AG20443 (cell line): ENCODE data around the gene CYP46A1.
A peak's percentile ranks its signal among the peaks of the same experiment; 100 is the strongest.

Experiments
- DNase-seq: peaks from one replicate; pipeline ENCODE4 v3.0.0; 2012; ENCODE audit warnings: low spot score, mixed read lengths

The CYP46A1 gene

DNA sequence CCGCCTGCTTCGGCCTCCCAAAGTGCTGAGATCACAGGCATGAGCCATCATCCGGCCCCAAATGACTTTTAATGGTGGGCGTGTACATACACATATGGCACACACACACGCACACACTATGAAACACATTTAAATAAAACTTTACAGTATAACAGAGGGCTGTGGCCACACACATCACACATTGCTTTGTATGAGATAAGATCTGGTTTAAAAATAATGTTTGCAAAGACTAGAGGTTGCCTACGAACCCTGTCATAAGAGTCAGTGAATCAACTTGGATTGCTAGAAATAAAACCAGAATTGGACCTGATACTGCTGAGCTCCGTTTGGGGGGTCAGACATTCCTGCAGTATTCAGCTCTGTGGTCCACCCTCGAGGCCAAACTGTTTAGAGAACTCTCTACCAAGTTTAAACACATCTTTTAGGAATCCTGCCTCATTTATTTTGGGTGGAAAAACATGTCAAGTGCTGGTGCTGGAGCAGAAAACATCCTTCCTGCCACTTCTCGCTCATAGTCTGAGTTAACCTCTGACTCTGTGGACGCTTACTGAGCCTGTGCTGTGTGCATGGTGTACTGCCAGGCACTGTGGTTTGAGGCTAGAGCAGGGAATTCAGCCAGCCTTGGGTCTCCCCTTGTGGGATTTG, 61.3 kb downstream of the CYP46A1 start:
- DNase-seq, result no peak

DNA sequence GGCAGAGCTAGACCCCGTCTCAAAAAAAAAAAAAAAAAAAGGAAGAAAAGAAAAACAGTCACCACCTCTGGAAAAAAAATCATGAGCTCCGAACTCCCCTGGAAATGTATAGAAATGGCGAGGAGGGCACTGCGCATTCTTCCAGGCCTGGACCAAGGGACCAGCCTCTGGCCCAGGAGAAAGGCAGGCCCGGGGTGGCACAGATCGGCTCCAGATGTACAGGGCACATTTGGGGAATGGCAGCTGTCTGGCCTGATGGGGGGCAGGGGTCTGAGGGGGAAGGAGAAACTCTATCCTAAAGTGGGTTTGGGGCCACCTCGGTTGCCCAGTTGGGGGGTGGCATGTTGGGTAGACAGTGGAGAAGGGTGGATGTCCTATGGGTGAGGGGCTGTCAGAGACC, 63.1 kb downstream of the CYP46A1 start:
- no peak for DNase-seq

DNA sequence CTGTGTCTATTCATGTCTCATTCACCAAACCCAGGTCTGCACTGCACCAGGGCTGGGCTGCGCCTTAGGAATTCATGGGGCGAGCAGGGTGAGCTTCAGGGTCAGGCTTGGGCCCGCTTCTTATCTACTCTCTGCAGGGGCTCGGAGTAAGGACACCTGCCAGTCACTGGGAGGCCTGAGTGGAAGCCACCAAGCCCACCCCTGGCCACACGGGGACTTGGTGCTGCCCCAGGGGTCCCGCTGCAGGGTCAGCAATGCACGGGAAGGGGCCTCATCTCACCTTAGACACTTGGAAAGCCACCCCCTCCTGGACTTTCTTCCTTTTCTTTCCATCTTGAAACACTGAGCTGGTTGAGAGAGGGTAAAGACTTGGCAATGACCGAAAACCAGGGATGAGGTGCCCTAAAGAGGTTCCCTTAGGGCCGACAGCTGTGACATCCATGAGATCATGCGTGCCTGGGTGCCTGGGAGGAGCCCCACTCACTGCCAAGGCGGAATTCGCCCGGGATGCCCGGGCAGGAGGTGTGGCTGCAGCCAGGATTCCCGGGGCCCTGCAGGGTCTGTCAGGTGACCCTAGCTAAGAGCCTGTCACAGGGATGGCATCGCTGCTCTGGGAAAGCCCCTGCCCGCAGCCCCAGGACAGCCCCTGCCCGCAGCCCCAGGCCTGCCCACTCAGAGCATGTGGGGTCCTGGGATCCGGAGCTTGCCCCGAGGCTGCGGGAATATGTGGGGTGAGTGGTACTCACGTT, 63.7 kb downstream of the CYP46A1 start:
- no peak for DNase-seq

DNA sequence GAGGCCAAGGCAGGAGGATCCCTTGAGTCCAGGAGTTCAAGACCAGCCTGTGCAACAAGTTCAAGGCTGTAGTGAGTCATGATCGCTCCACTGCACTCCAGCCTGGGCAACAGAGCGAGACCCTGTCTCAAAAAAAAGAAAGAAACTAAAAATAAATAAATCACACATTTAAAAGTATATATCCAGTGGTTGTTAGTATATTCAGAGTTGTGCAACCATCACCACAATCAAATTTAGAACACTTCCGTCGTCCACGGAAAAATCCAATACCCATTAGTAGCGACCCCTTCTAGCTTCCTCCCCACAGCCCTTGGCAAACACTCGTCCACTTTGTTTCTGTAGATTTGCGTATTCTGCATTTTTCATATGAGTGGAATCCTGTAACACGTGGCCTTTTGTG, 64.4 kb downstream of the CYP46A1 start:
- DNase-seq, result no peak

DNA sequence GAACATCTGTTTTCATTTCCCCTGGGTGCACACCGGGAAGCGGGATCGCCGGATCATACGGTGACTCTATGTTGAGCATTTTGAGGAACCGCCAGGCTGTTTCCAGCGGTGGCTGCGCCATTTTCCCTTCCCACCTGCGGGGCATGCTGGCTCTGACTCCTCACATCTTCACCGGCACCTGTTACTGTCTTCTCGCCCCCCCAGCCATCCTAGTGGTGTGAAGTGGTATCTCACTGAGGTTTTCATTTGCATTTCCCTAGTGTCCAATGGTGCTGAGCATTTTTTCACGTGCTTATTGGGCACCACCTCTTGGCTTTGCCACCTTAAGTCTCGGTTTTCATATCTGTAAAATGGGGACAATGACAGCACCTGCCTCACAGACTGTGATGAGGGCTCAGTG, 65.0 kb downstream of the CYP46A1 start:
- no peak for DNase-seq

DNA sequence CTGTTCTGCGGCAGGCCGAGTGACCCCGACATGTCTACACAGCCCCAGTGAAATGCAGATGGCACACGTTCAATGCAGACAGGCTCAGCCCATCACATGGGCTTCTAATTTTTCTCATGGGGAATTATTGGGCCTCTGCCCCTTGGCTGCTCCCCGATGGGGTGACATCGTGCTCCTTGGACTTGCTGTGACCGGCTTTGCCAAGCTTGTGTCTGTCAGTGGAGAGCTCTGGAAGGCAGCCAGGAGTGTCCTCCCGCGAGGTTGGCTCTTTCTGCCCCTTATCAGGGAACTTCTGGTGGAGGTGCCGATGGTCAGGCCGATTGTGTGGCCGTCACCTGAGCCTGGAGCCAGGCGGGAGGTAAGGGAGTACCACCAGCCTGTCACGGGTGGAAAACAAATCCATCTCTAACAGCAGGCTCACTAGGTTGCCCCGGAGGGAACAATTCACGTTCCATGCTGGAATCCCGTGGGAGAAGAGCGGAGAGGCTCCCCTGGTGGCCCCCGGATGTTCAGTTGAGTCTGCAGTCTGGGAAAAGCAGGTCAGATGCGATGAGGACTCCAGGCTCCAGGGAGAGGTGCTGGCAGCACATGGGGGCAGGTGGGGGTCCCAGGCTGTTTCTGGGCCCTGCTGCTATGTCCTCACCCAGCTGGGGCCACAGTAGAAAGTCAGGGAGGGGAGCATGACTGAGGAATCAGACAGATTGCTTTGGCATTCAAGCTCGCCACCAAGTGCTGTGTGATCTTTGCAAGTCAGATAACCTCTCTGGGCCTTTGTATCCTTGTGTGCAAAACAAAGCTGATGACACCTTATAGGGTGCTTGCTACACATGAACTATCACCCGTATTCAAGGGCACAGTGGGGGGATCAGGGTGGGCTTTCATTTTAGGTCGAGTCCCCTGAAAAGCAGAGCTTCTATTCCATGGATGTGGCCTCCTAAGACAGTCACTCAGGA, 65.9 kb downstream of the CYP46A1 start:
- DNase-seq, result no peak

DNA sequence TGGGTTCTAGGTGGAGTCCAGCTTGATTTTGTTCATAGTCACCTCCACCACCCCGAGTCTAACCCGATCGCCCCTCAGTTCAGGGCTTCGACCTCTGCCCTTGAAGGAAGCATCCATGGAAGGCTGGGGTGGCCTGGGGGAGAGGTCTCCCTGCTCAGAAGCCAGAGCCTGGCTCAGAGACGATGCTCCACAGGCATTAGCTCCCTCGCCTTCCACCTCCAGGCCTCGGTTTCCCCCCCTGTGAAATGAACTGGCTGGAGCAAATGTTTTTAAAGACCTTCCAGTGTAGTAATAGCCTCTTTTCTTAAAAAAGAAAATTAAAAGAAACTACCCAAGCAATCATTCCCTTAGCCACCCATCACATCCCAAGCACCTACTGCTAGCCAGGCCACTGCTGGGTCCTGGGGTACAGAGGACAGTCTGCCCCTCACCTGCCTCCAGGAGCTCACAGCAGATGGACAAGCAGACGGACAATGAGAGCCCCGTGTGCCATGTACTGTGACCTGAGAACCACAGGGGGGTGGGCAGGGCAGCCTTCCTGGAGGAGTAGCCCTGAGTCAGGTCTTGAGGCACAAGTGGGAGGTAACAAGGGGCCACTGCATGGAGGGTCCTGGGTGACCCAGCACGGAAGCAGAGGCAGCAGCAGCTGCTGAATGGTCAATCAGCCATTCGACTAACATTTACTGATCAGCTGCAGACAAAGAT, 66.8 kb downstream of the CYP46A1 start:
- DNase-seq, result no peak

DNA sequence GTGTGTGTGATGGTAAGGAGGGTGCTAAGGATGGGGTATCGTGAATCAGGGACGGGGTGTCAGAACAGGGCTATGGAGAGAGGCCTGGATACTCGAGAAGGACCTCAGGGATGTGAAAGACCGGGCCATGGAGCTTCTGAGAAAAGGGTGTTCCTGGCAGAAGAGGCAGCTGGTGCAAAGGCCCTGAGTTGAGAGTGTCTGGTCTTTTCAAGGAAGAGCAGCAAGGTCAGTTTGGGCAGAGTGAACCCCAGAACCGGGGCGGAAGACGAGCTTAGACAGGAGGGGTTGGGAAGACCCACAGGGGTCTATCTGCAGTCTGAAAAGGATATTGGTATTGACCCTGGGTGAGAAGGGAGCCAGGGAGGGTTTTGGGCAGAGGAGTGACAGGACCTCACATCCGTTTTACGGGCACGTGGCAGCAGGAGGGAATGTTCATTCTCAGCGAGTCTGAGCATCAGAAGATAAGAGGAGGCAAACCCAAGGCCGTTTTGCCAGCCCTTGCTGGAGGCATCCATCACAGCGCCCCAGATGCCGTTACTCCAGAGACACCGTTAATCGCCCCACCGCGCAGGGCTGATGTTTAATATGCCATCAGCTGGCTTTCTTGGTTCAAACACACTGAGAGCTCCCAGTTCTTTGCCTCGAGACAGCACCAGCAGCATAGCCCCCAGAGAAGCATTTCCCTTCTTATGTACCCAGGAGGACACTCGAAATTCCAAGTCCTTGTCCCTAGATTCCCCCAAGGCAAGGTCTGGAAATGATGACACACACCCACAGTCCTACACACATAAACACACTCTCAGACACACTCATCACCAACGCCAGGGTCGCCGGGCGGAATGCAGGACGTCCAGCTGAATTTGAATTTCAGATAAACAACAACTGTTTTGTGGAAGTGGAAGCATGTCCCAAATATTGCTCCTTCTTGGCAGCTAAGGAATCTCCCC, 67.7 kb downstream of the CYP46A1 start:
- no peak for DNase-seq

DNA sequence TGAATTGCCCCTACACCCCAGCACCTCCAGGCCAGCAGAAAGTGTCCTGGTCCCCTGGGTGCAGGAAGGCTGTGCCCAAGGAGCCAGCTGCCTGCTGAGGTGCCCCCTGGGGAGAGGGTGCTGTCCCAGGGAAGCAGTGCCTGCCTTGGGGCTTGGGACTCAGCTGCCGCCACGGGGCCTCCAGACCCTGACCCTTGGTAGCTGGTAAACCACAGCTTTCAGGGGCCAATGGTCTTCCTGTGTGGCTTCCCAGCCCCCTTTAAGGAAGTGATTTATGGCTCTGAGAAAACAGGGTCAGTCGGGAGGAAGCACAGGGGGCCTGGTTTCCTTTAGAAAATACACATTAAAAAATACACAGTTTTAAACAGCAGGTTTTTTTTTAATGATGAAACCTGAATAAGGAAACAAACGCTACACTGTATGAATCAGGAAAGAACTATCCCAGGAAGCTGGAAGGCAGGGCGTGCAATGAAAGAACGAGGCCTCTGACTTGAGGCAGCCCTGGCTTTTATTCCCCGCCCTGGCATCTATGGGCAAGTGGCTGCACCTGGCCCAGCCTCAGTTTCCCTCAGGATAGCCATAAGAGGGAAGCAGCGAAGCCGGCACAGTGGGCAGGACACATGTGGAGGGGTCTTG, 68.5 kb downstream of the CYP46A1 start:
- peak; percentile 79 for DNase-seq

DNA sequence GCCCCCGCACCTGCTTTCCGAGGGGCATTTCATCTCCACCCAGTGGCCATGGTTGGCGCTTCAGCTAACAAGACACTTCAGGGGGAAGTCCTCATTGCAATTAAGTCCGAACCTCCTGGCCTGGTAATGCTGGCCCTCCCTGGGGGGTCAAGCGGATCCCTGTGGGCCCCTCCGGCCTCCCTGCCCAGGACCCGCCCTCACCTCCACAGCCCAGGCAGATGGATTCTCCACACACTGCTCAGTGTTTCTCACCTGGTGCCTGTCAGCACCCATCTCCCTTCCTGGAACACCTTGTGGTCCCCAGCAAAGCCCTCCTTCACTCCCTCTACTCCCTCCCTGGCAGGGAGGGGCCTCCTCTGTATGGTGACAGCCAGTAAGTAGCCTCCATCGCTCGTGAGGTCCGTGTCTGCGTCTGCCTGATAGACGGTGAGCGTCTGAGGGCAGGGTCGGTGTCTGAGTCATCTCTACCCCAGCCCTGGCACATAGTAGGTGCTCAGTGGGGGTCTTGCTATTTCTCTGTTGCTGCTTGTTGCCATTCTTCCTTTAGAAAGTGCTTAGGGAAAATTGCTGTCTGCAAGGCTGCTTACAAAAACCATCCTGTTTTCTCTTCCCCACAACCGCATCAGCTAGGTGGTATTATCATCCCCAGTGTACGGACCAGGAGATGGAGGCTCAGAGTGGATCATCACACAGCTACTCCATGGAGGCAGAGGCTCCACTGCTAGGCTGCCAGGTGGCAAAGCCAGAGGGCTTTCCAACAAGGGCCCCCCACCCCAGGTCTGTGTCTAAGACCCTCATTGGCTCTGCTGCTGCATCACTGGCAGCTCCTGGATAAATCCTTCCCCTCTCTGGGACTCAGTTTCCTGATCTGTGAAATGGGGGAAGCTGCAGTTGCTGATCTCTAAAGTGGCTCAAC, 69.4 kb downstream of the CYP46A1 start:
- DNase-seq, result no peak

DNA sequence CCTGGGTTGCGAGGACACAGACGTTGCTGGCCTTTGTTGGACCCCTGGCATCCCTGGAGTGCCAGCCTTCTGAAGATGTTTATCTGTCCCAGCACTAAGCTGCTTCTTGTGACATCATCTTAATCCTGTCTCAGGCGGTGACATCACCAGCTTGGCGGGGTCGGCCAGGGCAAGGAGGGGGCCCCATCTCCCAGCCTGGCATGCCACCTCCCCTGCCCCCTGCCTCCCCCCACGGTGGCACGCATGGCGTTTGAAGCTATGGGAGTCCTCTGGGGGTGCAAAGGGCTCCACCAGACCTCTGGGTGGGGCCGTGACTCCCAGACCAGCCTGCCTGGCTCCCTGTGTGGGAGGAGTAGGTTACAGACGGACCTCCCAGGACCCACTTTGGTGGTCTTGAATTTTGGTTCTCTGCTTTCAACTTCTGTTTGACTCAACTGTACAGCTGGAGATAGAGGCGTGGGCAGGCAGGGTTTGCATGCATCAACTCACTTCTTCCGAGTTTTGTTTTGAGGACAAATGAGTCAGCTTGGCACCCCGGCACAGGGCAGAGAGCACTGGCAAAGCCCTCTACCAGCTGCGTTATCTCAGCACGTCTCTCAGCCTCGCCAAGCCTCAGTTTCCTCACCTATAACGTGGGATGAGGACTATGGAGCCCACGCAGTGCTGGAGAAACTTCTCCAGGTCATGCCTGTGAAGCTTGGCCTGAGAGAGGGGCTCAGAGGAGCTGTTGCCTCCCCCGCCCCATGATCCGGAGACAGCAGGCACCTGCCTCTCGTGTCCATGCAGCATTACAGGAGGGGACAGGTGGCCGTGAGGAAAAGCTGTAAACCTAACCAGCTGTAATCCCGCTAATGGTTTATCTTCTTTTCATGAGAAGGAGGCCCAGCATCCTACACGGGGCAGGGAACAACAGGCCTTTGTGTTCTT, 70.3 kb downstream of the CYP46A1 start:
- no peak for DNase-seq

DNA sequence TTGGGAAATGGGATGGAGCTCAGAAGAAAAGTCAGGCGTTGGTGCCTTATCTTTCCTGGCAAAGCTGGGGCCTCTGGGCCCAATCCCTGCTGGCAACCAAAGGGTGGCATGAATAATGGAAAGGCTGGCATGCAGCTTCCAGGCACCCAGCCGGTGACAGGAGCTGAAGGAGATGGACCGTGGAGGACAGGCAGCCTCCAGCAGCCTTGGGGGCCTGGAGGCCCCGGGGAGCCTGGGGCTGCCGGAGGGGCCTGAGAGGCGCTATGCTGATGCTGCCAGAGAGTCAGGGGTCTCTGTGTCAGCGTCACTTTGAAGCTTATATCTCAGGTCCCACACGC, 70.9 kb downstream of the CYP46A1 start:
- DNase-seq, result no peak

DNA sequence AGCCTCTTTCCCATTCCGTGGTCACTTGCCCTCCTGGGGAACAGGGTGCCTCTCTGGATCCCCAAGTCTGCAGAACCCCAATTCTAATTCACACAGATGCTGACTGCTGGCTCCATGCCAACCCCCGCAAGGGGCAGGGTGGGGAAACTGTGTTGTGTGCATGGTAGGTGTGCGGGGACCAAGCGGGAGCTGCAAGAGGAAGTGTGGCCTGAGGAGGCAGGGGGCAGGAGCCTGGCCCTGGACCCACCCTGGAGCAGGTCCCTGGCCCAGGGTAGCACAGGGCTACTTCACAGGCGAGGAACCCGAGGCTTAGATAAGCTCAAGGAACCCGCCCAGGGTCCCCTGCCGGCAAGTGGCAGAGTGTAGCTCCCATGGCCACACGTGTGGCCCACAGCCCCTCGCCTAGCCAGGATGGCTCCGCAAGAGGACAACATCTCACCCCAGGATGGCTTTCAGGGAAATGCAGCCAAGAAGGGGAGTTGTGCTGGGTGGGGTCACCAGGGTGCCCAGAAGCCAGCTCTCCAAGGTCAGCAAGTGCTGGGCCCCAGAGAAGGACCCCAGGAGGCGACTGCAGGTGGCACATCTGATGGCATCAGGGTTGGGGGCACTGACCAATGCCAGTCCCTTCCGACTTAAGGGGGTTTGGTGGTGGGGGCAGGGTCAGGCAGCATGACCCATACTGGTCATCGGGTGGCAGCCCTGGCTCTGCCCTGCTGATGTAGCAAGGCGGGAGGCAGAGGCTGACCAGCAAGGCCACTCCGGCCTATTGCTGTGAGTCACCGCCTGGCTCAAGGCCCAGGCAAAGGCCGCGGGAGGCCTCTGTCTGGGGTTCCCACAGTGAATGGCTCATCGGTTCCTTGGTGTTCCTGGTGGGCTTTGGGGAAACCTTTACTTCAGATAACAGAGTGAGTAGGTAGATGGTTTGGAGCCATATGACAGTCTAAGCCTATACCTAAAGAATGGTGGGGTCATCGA, 71.8 kb downstream of the CYP46A1 start:
- DNase-seq, result peak; percentile 94

DNA sequence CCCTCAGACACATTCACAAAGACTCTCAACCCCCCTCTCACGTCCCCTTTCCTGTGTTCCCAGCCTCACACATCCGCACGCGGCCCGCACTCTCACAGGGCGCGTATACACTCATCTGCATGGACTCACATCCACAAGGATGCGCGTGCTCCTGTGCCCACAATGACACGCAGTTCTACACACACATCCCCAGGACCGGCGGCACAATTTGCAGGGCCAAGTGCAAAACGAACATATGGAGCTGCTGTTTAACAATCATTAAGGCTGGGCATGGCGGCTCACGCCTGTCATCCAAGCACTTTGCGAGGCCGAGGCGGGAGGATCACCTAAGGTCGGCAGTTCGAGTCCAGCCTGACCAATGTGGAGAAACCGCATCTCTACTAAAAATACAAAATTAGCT, 72.7 kb downstream of the CYP46A1 start:
- DNase-seq, result no peak

DNA sequence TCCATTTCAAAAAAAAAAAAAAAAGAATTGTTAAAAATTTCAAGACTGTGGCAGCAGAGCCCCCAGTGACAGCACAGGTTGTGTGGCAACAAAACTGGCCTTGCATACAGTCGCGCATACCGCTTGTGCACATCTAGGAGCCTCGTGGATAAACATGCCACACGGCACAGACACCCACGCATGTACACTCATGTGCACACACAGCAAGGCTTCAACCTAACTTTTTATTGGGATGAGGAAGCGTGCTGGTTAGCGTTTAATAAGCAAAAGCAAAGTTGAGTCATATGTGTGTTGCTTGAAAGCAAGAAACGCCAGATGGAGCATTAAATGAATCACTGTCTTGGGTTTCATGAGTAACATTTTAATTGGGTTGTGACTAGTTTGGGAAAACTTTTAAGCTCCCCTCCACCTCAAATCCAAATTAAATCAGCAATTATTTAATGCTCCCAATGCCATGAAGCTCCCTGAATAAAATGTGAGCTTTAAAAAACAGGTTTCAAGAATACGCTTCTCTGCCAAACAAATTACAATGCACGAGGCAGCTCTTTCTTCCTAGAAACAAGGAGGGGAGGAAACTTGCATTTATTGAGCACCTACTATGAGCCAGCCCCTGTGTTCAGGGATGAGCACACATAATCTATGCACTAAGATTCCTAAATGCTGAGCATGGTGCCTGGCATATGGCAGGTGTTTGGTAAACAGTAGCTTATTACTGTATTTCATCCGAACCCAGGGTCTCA, 73.4 kb downstream of the CYP46A1 start:
- peak; percentile 75 for DNase-seq

DNA sequence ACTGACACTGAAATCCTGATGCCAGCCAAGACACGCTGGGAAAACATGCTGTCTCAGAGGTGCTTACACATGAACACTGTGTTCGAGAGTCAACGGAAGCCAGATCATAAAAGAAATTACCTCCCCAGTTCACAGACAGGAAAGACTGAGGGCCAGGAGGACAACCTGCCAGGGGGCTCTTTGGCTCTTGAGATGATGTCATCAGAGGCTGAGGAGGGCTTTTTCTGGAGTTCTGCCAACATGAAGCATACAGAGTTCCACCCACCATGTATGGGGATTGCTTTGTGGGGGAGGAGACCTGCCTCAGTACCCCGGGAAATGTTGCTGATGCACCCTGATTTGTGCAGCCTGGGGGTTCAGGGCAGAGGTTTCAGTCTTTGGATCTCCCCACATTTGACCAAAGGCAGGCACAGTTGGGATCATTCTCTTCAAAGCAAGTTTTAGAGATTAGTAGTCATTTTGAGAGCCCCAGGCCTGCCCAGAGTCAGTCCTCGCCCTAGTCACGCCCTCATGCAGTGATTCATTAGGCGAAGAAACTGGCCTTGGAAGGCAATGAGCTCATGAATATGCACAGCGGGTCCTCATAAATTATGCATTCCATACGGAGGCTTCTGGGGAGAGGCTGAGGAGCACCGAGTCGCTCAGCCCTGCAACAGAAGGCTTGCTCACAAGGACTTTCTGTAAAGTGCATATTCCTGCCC, 74.2 kb downstream of the CYP46A1 start:
- DNase-seq, result peak; percentile 87
